DOHH2 (cell line): ENCODE measurements around the gene C4BPB.

ENCODE experiments used
- EZH2phosphoT487 ChIP-seq: fragments of 200-600 bp; sonication (generic); IDR thresholded peaks from 2 replicates; pipeline ENCODE4 v1.6.1; 2017; ENCODE audit warnings: borderline replicate concordance, mild to moderate bottlenecking, antibody characterized with exemption, low read length, moderate library complexity, mixed read lengths
- TF ChIP-seq, protein P1 (sequence below): fragments of 200-600 bp; sonication (generic); IDR thresholded peaks from one replicate; pipeline ENCODE4 v1.5.1; 2014; ENCODE audit warnings: antibody characterized with exemption, mild to moderate bottlenecking, low read depth, low read length; ENCODE audit not compliant: poor library complexity, severe bottlenecking

DNA sequence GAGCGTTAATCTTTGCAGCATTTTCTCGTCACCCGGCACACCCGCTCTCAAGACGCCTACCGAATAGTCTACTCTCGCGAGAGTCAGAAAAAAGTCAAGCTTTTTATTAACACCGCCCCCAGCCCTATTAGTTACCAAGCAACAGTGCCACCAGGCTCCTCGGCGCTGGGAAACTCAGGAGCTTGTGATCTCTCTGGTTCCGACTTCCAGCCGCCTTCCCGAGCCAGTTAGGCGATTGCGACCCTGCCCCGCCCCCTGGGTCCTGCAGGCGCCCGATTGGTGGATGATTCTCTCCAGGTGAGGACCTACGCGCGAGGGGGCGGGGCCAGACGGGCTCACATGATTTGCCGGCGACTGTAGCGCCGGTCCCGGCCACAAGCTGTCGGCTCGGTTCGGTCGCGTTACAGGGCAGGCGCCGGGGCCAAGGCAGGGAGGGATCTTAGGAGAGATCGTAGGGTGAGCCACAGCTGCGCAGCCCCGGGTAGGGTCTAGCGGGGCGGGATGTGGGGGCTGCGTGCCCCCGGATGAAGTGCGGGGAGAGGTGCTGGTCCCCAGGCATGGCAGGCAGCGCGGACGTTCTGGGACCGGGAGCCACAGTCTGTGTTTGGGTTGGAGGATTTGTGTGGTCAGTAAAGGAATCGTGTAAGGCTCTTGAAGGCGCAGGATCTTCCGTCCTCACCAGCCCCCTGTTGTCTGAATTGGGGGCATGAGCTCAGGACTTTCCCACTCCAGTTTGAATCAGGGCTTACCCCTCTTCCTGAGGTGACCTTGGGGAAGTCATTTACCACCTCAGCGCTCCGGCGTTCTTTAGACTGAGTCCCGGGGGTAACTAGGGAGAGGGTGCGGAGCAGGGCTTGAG is 35.5 kb upstream of the C4BPB start, which contains the start of gene PFKFB2:
- TF ChIP-seq, protein P1, sequence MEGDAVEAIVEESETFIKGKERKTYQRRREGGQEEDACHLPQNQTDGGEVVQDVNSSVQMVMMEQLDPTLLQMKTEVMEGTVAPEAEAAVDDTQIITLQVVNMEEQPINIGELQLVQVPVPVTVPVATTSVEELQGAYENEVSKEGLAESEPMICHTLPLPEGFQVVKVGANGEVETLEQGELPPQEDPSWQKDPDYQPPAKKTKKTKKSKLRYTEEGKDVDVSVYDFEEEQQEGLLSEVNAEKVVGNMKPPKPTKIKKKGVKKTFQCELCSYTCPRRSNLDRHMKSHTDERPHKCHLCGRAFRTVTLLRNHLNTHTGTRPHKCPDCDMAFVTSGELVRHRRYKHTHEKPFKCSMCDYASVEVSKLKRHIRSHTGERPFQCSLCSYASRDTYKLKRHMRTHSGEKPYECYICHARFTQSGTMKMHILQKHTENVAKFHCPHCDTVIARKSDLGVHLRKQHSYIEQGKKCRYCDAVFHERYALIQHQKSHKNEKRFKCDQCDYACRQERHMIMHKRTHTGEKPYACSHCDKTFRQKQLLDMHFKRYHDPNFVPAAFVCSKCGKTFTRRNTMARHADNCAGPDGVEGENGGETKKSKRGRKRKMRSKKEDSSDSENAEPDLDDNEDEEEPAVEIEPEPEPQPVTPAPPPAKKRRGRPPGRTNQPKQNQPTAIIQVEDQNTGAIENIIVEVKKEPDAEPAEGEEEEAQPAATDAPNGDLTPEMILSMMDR = no peak
- no peak for TF ChIP-seq EZH2phosphoT487
